GM06990 (cell line): ENCODE data around the gene LRMDA.

Experiments used
- DNase-seq: peaks from one replicate; pipeline ENCODE4 v3.0.0-alpha.2; 2011; ENCODE audit not compliant: insufficient read length; ENCODE audit errors: extremely low read depth
- H3K27me3 ChIP-seq: replicated peaks from 2 replicates; pipeline ENCODE4 v1.6.0; 2011; ENCODE audit warnings: low read length; ENCODE audit not compliant: control insufficient read depth, insufficient read depth
- H3K36me3 ChIP-seq: 2 replicates; pipeline ENCODE4 v1.5.1; 2011; ENCODE audit warnings: low read length; ENCODE audit not compliant: control insufficient read depth, insufficient read depth
- H3K4me3 ChIP-seq: replicated peaks from 2 replicates; pipeline ENCODE4 v1.5.1; 2011; ENCODE audit warnings: low read depth, mild to moderate bottlenecking, control low read depth, low read length
- TF ChIP-seq, protein P1 (sequence below): IDR thresholded peaks from 2 replicates; pipeline ENCODE4 v1.5.1; 2011; ENCODE audit warnings: low read length, control low read depth, mild to moderate bottlenecking, inconsistent platforms; ENCODE audit not compliant: insufficient read depth, poor library complexity, severe bottlenecking

The LRMDA gene

DNA sequence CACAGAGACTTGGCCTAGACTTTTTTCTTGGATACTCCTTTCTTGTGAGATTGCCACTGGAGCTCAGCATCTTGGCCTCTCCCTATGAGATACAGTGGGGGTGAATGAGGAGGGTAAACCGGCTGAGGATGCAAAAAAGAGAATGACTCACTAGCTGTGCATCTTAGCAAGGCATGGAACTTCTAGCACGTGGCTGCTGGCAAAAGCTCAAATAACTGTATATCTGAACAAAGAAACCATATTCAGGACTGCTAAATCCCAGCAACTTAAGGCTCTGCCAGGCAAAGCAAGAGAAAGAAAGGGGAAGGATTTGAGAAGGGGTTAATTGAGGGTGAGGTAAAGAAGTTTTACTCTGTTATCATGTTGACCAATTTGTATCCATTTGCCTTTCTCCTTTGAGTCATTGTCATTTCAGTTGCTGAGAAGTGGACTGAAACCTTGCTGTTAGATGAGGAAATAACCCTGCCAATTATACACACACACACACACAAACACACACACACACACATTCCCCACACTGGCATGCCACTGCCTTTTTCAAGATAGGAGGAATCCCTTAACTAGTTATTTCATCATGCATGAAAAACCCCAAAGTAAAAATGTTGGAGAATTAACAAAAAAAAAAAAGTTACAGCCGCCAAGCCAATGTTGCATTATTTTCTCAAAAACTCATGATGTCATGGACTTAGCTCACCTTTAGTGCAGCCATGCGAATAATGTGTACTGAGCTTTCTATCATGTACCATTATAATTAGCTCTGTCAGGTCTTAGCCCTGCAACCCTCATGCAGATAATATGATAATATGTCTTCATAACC lies 997.3 kb downstream of the LRMDA start:
- TF ChIP-seq, protein P1, sequence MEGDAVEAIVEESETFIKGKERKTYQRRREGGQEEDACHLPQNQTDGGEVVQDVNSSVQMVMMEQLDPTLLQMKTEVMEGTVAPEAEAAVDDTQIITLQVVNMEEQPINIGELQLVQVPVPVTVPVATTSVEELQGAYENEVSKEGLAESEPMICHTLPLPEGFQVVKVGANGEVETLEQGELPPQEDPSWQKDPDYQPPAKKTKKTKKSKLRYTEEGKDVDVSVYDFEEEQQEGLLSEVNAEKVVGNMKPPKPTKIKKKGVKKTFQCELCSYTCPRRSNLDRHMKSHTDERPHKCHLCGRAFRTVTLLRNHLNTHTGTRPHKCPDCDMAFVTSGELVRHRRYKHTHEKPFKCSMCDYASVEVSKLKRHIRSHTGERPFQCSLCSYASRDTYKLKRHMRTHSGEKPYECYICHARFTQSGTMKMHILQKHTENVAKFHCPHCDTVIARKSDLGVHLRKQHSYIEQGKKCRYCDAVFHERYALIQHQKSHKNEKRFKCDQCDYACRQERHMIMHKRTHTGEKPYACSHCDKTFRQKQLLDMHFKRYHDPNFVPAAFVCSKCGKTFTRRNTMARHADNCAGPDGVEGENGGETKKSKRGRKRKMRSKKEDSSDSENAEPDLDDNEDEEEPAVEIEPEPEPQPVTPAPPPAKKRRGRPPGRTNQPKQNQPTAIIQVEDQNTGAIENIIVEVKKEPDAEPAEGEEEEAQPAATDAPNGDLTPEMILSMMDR: no peak
- no peak for DNase-seq
- no peaks in the 10 kb centered on the region for H3K36me3 ChIP-seq
- H3K27me3 ChIP-seq: no peaks in the 10 kb centered on the region
- no peak overlapping the region for H3K4me3 ChIP-seq

DNA sequence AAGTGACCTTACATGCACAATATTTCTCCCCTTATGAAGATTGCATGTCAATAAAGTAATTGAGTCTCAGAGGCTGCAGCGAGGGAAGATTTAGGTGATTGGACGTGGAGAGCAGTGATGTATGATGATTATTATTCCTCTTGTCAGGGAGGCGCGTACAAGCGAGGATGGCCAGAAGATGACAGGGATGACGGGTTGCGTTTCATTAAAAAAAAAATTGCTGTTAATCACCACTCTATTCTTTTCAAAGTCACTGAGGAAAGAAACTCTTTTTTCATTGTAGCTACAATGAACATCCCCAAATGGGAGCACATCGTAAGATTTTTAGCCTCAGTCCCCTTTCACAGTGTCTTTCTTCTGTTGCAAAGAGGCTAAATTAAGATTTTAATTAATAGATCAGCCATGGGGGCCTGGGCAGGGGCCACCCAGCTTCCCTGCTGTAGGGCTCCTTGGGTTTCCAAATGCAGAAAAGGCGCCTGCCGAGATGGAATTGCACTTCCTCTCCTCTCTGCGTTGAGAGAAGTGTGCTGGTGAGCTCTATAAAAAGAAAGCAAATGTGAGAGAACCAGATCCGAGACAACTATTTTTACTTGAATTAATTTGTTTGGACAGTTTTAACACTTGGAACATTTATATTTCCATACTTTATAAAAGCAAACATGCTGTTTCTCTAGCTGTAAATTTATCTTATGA lies 998.1 kb downstream of the LRMDA start:
- no peaks in the 10 kb centered on the region for H3K36me3 ChIP-seq
- TF ChIP-seq, protein P1: no peak
- H3K27me3 ChIP-seq: no peaks in the 10 kb centered on the region
- no peak overlapping the region for H3K4me3 ChIP-seq
- no peak for DNase-seq

DNA sequence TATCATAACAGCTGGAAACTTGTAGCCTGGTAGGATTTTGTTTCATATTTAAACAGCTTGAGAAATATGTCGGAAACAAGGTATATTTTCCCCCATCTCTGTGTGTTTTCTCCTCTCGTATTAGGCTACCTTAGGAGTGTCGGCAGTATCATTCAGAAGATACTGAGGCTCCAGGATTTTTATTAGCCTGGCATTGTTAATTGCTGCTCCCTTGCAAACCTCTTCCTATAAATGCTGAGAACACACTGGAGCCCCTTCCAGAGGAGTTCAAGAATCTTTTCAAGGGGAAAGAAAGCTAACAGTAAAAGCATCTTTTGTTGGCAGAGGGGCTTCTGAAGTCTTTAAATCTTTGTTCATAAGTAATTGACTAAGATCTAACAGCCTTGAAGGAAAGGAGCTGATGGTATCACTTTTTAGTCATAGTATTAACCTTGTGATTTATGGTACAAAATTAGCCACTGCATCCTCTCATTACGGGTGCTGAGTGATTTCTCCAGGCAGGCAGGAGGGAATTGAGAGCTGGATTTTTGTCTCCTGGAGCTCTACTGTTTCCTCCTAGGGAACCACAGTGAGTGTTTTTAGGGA lies 998.7 kb downstream of the LRMDA start:
- Histone ChIP-seq H3K4me3 (no peak overlapping the region), H3K27me3 (no peaks in the 10 kb centered on the region; the same call in 1 of the 2 replicates), H3K36me3 (no peaks in the 10 kb centered on the region)
- no peak for DNase-seq
- TF ChIP-seq, protein P1: no peak

DNA sequence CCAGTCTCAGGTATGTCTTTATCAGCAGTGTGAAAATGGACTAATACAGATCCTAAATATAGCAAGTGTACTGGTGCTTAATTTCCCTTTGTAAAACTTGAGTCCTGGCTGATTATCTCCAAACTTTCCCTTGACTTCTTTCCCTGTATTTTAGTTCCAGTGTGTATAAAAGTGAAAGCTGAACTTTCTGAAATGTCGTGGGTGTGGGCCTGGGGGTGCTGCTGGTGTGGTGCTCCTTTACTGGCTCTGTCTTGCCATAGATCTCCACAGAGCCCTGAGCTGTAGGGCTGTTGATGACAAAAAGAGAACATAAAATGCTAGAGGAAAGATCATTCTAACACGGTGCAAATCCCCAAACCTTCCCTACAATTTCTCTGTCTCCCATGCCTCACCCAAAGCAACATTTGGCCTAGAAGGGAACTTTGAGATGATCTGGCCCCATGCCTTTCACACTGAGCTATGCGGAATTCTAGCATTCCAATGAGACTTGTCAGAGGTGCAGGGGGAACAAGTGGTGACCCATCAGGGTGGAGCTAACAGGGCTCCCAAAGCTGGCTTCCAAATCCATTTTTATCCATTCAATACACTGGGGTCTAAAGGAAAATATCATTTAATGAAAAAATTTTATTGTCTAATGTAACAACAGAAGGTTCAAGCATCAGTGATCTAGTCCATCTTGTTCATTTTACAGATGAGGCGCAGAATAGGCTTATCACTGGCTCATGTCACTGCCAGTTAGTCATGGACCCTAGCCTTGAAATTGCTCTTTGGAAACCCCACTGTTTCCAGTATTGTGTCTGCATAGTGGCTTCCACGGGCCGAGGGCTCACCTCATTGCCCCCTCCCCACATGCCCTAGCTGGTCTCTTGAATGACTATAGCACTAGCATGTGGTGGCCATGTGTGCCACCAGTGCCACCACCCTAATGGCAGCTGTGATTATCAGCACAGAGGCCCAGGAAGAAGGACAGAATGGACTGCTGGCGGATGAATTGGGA lies 1000.9 kb downstream of the LRMDA start:
- no peaks in the 10 kb centered on the region for H3K36me3 ChIP-seq
- TF ChIP-seq, protein P1: no peak
- no peak overlapping the region for H3K4me3 ChIP-seq
- no peak for DNase-seq
- H3K27me3 ChIP-seq: no peaks in the 10 kb centered on the region; the same call in 1 of the 2 replicates

DNA sequence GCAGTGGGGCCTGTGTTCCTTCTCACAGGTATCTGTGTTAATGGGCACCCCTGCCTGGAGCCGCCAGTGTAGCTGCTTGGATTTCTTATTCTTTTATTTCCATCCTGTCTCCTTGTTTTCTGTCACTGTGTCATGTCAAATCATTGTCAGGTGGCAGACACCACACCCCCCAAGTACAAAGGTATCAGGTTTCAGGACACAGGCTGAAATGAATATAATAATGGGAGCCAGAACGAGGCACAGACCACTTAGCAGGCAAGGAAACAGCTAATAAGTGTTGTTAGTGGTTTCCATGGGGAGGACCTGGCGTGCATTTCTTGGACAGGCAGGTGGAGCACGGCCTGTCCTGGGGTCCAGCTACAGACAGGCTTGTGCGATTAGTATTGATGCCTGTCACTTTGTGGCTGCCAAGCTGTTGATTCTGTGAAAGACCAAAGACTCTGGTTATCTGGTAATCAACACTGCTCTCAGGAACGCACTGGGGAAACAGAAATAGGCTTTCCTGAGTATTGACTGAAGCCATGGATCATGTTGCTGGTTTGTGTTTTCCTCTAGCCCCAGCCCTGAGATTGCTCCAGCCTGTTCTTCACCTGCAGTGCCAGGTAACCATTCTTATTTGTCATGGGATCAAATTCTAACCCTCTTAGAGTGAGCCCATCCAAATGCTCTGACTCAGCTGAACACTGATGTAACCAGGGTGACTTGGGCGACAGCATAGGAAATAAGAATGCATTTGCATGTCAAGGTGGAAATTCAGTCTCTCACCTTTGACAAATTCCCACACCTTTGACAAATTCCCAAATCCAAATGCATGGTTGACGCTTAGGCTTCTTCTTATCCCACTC lies 1002.0 kb downstream of the LRMDA start:
- TF ChIP-seq, protein P1: no peak
- no peaks in the 10 kb centered on the region; the same call in 1 of the 2 replicates for H3K27me3 ChIP-seq
- no peak for DNase-seq
- no peak overlapping the region for H3K4me3 ChIP-seq
- H3K36me3 ChIP-seq: no peaks in the 10 kb centered on the region
